MCF 10A (cell line): ENCODE results near the gene FOXQ1. TPM values are rescaled to one million over a fixed set of nuclear protein-coding genes. Genes with fewer than 3 reads are reported as not detected.

Experiments used
- BruUV-seq: library from RNA; stranded (reverse); fragments of 400-500 nt; replicated peaks from 2 replicates; lab custom pipeline; 2021; lab: Mats Ljungman, UMichigan
- CTCF ChIA-PET: fragments of 300-600 bp; sonication (Branson Sonifier 250); formaldehyde crosslinking; extraction: SDS; loops from one replicate; lab custom pipeline; 2021; ENCODE audit warnings: antibody characterized with exemption, inconsistent platforms; lab: Yijun Ruan, JAX
- POLR2A ChIA-PET: fragments of 300-600, 350-650 bp; sonication (Branson Sonifier 250); formaldehyde crosslinking; extraction: SDS; loops from one replicate; lab custom pipeline; 2020; ENCODE audit warnings: antibody characterized with exemption, inconsistent platforms; lab: Yijun Ruan, JAX
- DNase-seq: peaks from one replicate; pipeline ENCODE4 v3.0.0-alpha.2; 2018; ENCODE audit not compliant: unreplicated experiment
- H3K27ac Mint-ChIP-seq: one replicate; pipeline ENCODE4 v1.8.0; 2022; ENCODE audit warnings: mild to moderate bottlenecking, low read depth, mixed read lengths; ENCODE audit not compliant: unreplicated experiment
- H3K27me3 Mint-ChIP-seq: one replicate; pipeline ENCODE4 v1.8.0; 2022; ENCODE audit warnings: mixed read lengths; ENCODE audit not compliant: insufficient read depth, unreplicated experiment
- H3K36me3 Mint-ChIP-seq: one replicate; pipeline ENCODE4 v1.8.0; 2022; ENCODE audit warnings: mild to moderate bottlenecking, moderate library complexity, mixed read lengths; ENCODE audit not compliant: insufficient read depth, unreplicated experiment
- H3K4me1 Mint-ChIP-seq: one replicate; pipeline ENCODE4 v1.8.0; 2022; ENCODE audit warnings: mixed read lengths; ENCODE audit not compliant: insufficient read depth, unreplicated experiment
- H3K4me3 Mint-ChIP-seq: one replicate; pipeline ENCODE4 v1.8.0; 2022; ENCODE audit warnings: mild to moderate bottlenecking, moderate library complexity, mixed read lengths; ENCODE audit not compliant: unreplicated experiment
- H3K9me3 Mint-ChIP-seq: one replicate; pipeline ENCODE4 v1.8.0; 2022; ENCODE audit warnings: mixed read lengths; ENCODE audit not compliant: unreplicated experiment
- intact Hi-C: fragments of 100-400 bp; cut with micrococcal nuclease; formaldehyde crosslinking; loops from 2 replicates; pipeline ENCODE4 v1.14.1; 2022
- total RNA-seq: library from RNA; stranded (reverse); gene quantifications from 2 replicates; pipeline ENCODE4 v1.2.3, GENCODE V29; 2022
- TF ChIP-seq, protein P1 (sequence below): fragments of 200-600 bp; IDR thresholded peaks from one replicate; pipeline ENCODE4 v1.8.0; 2022; ENCODE audit warnings: antibody characterized with exemption, mild to moderate bottlenecking; ENCODE audit not compliant: unreplicated experiment

Gene FOXQ1
- total RNA-seq, 1 experiment from 2014 or later: 5.6 TPM

- H3K27ac Mint-ChIP-seq: no peak overlapping the region
- H3K4me3 Mint-ChIP-seq: no peak overlapping the region
- H3K27me3 Mint-ChIP-seq: no peaks in the 10 kb centered on the region
- intact Hi-C loops: no loop called here
- H3K9me3 Mint-ChIP-seq: no peaks in the 10 kb centered on the region
- ChIA-PET CTCF (no interaction called here), POLR2A (no interaction called here)
- no TSS peak for BruUV-seq
- no peaks in the 10 kb centered on the region for H3K36me3 Mint-ChIP-seq
- DNase-seq: no peak
- H3K4me1 Mint-ChIP-seq: peaks cover 21% of the 10 kb centered on the region
- TF ChIP-seq, protein P1, sequence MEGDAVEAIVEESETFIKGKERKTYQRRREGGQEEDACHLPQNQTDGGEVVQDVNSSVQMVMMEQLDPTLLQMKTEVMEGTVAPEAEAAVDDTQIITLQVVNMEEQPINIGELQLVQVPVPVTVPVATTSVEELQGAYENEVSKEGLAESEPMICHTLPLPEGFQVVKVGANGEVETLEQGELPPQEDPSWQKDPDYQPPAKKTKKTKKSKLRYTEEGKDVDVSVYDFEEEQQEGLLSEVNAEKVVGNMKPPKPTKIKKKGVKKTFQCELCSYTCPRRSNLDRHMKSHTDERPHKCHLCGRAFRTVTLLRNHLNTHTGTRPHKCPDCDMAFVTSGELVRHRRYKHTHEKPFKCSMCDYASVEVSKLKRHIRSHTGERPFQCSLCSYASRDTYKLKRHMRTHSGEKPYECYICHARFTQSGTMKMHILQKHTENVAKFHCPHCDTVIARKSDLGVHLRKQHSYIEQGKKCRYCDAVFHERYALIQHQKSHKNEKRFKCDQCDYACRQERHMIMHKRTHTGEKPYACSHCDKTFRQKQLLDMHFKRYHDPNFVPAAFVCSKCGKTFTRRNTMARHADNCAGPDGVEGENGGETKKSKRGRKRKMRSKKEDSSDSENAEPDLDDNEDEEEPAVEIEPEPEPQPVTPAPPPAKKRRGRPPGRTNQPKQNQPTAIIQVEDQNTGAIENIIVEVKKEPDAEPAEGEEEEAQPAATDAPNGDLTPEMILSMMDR: no peak
Observed at GRCh38 chr6:1283501-1283900, 28.4 kb upstream of the FOXQ1 start.

DNA sequence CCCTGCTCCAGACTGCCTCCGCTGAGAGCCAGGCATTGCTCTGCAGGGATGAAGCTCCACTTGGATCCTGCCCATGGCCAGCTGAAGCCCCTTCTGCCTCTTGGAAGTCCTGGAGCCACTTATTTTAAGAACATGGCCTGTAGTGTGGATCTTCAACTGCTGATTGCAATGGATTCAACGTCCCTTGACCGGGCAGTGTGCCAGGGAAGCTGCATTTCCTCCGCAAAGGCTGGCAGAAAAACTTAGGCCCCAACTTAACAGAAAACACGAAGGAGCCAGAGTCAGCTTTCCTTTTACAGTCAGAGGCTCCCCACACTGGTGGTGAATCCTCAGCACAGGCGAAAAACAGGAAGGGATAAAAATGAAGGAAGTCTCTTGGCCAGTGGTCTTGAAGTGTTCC lies 26.3 kb upstream of the FOXQ1 start:
- H3K27ac Mint-ChIP-seq: no peak overlapping the region
- ChIA-PET POLR2A (interaction anchor here (0.7 to 4.9 kb wide), 6 partner anchors 8 to 75 kb away, joined by 3 to 66 read pairs (median 7); partner anchors contain the start of gene FOXQ1), CTCF (no interaction called here)
- BruUV-seq: no TSS peak
- no peaks in the 10 kb centered on the region for H3K9me3 Mint-ChIP-seq
- TF ChIP-seq, protein P1: no peak
- intact Hi-C loops: loop anchor here (5.0 kb wide), 1 partner anchor 153 kb away; no protein-coding TSS in a partner anchor
- H3K36me3 Mint-ChIP-seq: no peaks in the 10 kb centered on the region
- H3K4me1 Mint-ChIP-seq: peaks cover 26% of the 10 kb centered on the region
- H3K4me3 Mint-ChIP-seq: no peak overlapping the region
- DNase-seq: peak; percentile 3
- H3K27me3 Mint-ChIP-seq: no peaks in the 10 kb centered on the region

DNA sequence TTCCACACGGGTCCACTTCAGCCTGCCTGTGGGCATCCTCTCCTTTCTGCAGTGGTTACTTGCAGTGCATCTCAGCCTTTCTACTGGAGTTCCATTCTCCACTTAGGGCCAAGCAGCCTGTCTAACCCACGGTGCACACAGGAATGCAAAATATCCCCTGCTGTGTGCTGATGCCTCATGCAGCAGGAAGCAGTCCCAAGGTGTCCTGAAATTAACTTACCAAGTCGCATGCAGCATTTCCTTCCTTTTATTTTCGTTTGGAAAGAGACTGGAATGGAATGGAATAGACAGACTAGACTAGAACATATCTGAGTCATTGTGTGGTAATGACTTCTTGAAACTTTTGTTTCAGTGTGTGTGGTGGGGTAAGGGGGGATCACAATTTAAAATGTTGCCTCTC lies 25.9 kb upstream of the FOXQ1 start:
- ChIA-PET CTCF (no interaction called here), POLR2A (interaction anchor here (0.7 to 4.9 kb wide), 6 partner anchors 9 to 76 kb away, joined by 3 to 66 read pairs (median 7); partner anchors contain the start of gene FOXQ1)
- TF ChIP-seq, protein P1: no peak
- peak; percentile 47 for DNase-seq
- H3K27me3 Mint-ChIP-seq: no peaks in the 10 kb centered on the region
- peaks cover 26% of the 10 kb centered on the region for H3K4me1 Mint-ChIP-seq
- intact Hi-C loops: loop anchor here (2.0 to 5.0 kb wide), 3 partner anchors 19 to 154 kb away; no protein-coding TSS in a partner anchor
- peak overlapping the region; percentile 98 for H3K27ac Mint-ChIP-seq
- BruUV-seq: no TSS peak
- no peaks in the 10 kb centered on the region for H3K36me3 Mint-ChIP-seq
- H3K9me3 Mint-ChIP-seq: no peaks in the 10 kb centered on the region
- peak overlapping the region; percentile 66 for H3K4me3 Mint-ChIP-seq

DNA sequence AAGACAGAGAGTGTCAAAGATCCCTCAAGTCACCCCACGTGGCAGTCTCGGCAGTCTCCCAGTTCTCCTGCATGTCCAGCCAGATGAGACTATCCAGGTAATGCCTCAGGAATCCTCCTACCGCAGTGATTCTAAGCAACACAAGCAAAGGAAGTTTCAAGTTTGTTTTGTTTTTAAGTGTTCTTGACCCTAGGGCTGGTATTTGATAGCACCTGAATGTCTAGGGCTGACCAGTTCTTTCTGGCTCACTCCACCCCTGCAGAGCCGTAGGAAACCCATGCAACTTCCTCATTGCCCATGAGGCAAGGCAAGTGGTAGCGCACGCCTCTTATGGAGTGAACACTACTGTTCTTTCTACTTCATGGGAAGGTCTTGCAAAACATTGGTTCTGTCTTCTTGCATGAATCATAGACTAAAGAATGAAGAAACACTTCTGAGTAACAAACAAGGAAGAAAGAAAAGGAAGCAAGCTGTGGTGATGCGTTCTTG lies 24.8 kb upstream of the FOXQ1 start:
- no peaks in the 10 kb centered on the region for H3K27me3 Mint-ChIP-seq
- intact Hi-C loops: loop anchor here (2.0 to 5.0 kb wide), 3 partner anchors 20 to 155 kb away; no protein-coding TSS in a partner anchor
- TF ChIP-seq, protein P1: no peak
- TSS peak; percentile 74 for BruUV-seq
- H3K4me3 Mint-ChIP-seq: peak overlapping the region; percentile 66
- H3K27ac Mint-ChIP-seq: peak overlapping the region; percentile 98
- DNase-seq: peak; percentile 99
- H3K4me1 Mint-ChIP-seq: peaks cover 26% of the 10 kb centered on the region
- no peaks in the 10 kb centered on the region for H3K36me3 Mint-ChIP-seq
- CTCF ChIA-PET: interaction anchor here (1.4 kb wide), 1 partner anchor 49 kb away, joined by 7 read pairs; no protein-coding TSS in a partner anchor
- no peaks in the 10 kb centered on the region for H3K9me3 Mint-ChIP-seq
- POLR2A ChIA-PET: interaction anchor here (0.7 to 4.9 kb wide), 9 partner anchors 11 to 198 kb away, joined by 3 to 66 read pairs (median 5); partner anchors contain the start of gene FOXQ1
